ENCODE data around the gene TCFL5.
"Not testable (repeated sequence)": the region's sequence is repeated elsewhere in the genome, so short reads cannot be mapped to it uniquely, and the experiment has no call there.

The TCFL5 gene

GRCh38 chr20:62879275-62880146, 17.9 kb upstream of the TCFL5 start:
- DNase-seq = no peak

GRCh38 chr20:62878244-62879038, 16.8 kb upstream of the TCFL5 start:
- no peak for DNase-seq

GRCh38 chr20:62876902-62877816, 15.5 kb upstream of the TCFL5 start:
- no peak for DNase-seq

- no peak for DNase-seq
Measured at GRCh38 chr20:62876501-62876901, 14.9 kb upstream of the TCFL5 start.

GRCh38 chr20:62875419-62876361, 14.1 kb upstream of the TCFL5 start:
- DNase-seq = no peak

GRCh38 chr20:62874964-62875344, 13.3 kb upstream of the TCFL5 start:
- DNase-seq = no peak

GRCh38 chr20:62873681-62874031, 12.0 kb upstream of the TCFL5 start:
- DNase-seq = not testable (repeated sequence)

GRCh38 chr20:62873280-62873679, 11.7 kb upstream of the TCFL5 start:
- no peak for DNase-seq

- DNase-seq = no peak
Measured at GRCh38 chr20:62872862-62873261, 11.2 kb upstream of the TCFL5 start.

- no peak for DNase-seq
Measured at GRCh38 chr20:62872184-62872847, 10.7 kb upstream of the TCFL5 start.

- no peak for DNase-seq
Measured at GRCh38 chr20:62864207-62864606, 2.6 kb upstream of the TCFL5 start.

- DNase-seq = no peak
Measured at GRCh38 chr20:62860924-62861691, 514 bp downstream of the TCFL5 start.

- DNase-seq = no peak
Measured at GRCh38 chr20:62860391-62860923, 1.2 kb downstream of the TCFL5 start.

- DNase-seq = no peak
Measured at GRCh38 chr20:62859721-62860120, 1.9 kb downstream of the TCFL5 start.

GRCh38 chr20:62858058-62858830, 3.4 kb downstream of the TCFL5 start:
- no peak for DNase-seq

GRCh38 chr20:62856931-62857619, 4.5 kb downstream of the TCFL5 start:
- DNase-seq = no peak

- DNase-seq = no peak
Measured at GRCh38 chr20:62855120-62855519, 6.5 kb downstream of the TCFL5 start.

- no peak for DNase-seq
Measured at GRCh38 chr20:62854121-62854520, 7.5 kb downstream of the TCFL5 start.

- DNase-seq = not testable (repeated sequence)
Measured at GRCh38 chr20:62853304-62853703, 8.3 kb downstream of the TCFL5 start.
